Spleen (tissue), 11 donors: Measurements from ENCODE around the gene PRPF31. TPM values are rescaled to one million over a fixed set of nuclear protein-coding genes. Genes with fewer than 3 reads are reported as not detected.
A peak's percentile ranks its signal among the peaks of the same experiment; 100 is the strongest.

ENCODE experiments used
- DNase-seq: peaks from one replicate; pipeline ENCODE4 v3.0.0-alpha.2; 2020
- H3K27ac ChIP-seq, 8 donors: fragments of 200-600 bp; sonication (generic) in 7 of 8; 1 replicate in 4 of 8; 2 replicates in 4 of 8; pipeline versions ENCODE4 v1.5.0 to v1.8.0; 2016 to 2021; ENCODE audit warnings: inconsistent platforms in 4 of 8, mild to moderate bottlenecking in 4 of 8, moderate library complexity in 1 of 8
- H3K27me3 ChIP-seq, 7 donors: fragments of 200-600 bp; sonication (generic) in 6 of 7; replicated peaks in 1 of 7; 1 replicate in 4 of 7; 2 replicates in 3 of 7; pipeline versions ENCODE4 v1.5.0 to v1.8.0; 2016 to 2021; ENCODE audit warnings: inconsistent platforms in 3 of 7, mild to moderate bottlenecking in 1 of 7
- H3K36me3 ChIP-seq, 6 donors: fragments of 200-600 bp; sonication (generic) in 5 of 6; 1 replicate in 4 of 6; 2 replicates in 2 of 6; pipeline versions ENCODE4 v1.5.0 to v1.8.0; 2016 to 2021; ENCODE audit warnings: inconsistent platforms in 2 of 6
- H3K4me1 ChIP-seq, 6 donors: fragments of 200-600 bp; sonication (generic) in 5 of 6; 1 replicate in 3 of 6; 2 replicates in 3 of 6; pipeline versions ENCODE4 v1.5.0 to v1.8.0; 2016 to 2021; ENCODE audit warnings: inconsistent platforms in 3 of 6
- H3K4me3 ChIP-seq, 8 donors: fragments of 200-600 bp; sonication (generic) in 7 of 8; 1 replicate in 4 of 8; 2 replicates in 4 of 8; pipeline versions ENCODE4 v1.5.0 to v1.8.0; 2016 to 2021; ENCODE audit warnings: inconsistent platforms in 4 of 8, mild to moderate bottlenecking in 4 of 8, moderate library complexity in 2 of 8
- H3K9me3 ChIP-seq, 8 donors: fragments of 200-600 bp; sonication (generic) in 7 of 8; 1 replicate in 4 of 8; 2 replicates in 4 of 8; pipeline versions ENCODE4 v1.5.0 to v1.8.0; 2016 to 2021; ENCODE audit warnings: inconsistent platforms in 4 of 8
- POLR2A ChIP-seq, 3 donors: fragments of 450-650 bp; IDR thresholded peaks; one replicate each; pipeline ENCODE4 v1.5.1; 2017; ENCODE audit warnings: antibody characterized with exemption in 3 of 3, mild to moderate bottlenecking in 1 of 3
- POLR2AphosphoS5 ChIP-seq, 3 donors: sonication (generic); formaldehyde crosslinking; IDR thresholded peaks; one replicate each; pipeline ENCODE4 v1.5.1; 2017; ENCODE audit warnings: antibody characterized with exemption in 3 of 3
- WGBS, 5 donors: extraction: QIAGEN DNeasy Blood & Tissue Kit in 3 of 5; methylation state at CpG; one replicate each; pipeline versions ENCODE4 v1.1.5 to v1.1.7; 2013 to 2018; 5-methylcytosine and 5-hydroxymethylcytosine counted together
- intact Hi-C: fragments of 100-400 bp; cut with DNase I; formaldehyde crosslinking; loops from one replicate; pipeline ENCODE4 v1.15.0; 2023; ENCODE audit warnings: low total_unique reads
- polyA plus RNA-seq, 3 donors: library from polyadenylated mRNA; stranded (reverse); fragments of 200-250 nt; gene quantifications; one replicate each; pipeline ENCODE4 v1.2.1, GENCODE V29; 2013
- total RNA-seq, 7 donors: library from RNA; depleted of rRNA in 3 of 7; stranded (reverse); fragments of >200 nt in 3 of 7; fragmentation: NEBNext Ultra II Directional in 4 of 7; extraction: Animal tissue kit (Norgen Biotek cat#: 25700) in 4 of 7; gene quantifications; one replicate each; pipeline versions ENCODE4 v1.1.0 to v1.2.1, GENCODE V29; 2016 to 2021
- TF ChIP-seq, protein P1 (sequence below), 11 experiments: fragments of 200-600 bp in 7 of 11; fragments of 450-650 bp in 4 of 11; sonication (generic) in 4 of 11; IDR thresholded peaks in 8 of 11; conservative IDR thresholded peaks in 3 of 11; 1 replicate in 7 of 11; 2 replicates in 4 of 11; pipeline versions ENCODE4 v1.4.0 to v1.8.0; 2016 to 2021; ENCODE audit warnings: antibody characterized with exemption in 11 of 11, inconsistent platforms in 4 of 11, mild to moderate bottlenecking in 1 of 11
- donor health status: healthy with polysubstance abuse.
- donor health status: DM: no; HTN: no; CAD: no; lungs with moderate emphysema.
- donor health status: DM: no; HTN: no; CAD: no.
- donor health status: Bipolar disorder and iron deficiency.
- donor health status: healthy.
- donor health status: DM: no; HTN: no; CAD: no.
- donor health status: DM: yes; HTN: yes; CAD: no.

PRPF31 gene
- total and polyA plus RNA-seq, 10 donors = 34.7 to 66.2 (median 50.3) TPM

DNA sequence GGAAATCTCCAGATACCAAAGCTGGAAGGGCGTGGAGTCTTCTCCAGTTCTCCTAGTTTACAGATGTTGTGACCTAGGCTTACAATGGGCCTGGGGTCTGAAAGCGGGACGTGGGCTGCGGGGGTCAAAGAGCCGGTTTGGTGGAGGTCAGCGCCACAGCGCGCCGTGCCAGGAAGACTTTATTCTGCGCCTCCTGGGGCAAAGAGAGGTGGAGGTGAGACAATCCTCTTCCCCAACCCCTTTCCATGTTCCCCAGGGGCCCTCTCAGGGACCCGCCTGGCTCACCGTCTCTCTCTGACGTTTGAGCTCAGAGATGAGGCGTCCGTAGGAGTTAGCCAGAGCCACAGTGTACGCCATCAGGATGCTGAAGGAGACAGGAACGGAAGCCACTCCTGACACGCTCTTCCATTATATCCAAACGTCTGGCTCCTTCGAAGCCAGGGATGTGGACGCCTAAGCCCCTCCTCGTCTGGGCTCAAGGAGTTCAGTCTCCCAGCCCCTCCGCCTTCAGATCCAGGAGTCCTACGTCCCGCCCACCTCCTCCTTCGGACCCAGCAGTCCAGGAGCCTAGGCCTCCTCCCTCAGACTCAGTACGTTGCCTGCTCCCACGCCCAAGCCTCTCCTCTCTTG, 44.7 kb downstream of the PRPF31 start:
- DNase-seq = peak; percentile 81
- intact Hi-C loops = no loop called here
- no peak for TF ChIP-seq POLR2AphosphoS5 (IDR thresholded peaks at IDR 0.05)
- TF ChIP-seq, protein P1, sequence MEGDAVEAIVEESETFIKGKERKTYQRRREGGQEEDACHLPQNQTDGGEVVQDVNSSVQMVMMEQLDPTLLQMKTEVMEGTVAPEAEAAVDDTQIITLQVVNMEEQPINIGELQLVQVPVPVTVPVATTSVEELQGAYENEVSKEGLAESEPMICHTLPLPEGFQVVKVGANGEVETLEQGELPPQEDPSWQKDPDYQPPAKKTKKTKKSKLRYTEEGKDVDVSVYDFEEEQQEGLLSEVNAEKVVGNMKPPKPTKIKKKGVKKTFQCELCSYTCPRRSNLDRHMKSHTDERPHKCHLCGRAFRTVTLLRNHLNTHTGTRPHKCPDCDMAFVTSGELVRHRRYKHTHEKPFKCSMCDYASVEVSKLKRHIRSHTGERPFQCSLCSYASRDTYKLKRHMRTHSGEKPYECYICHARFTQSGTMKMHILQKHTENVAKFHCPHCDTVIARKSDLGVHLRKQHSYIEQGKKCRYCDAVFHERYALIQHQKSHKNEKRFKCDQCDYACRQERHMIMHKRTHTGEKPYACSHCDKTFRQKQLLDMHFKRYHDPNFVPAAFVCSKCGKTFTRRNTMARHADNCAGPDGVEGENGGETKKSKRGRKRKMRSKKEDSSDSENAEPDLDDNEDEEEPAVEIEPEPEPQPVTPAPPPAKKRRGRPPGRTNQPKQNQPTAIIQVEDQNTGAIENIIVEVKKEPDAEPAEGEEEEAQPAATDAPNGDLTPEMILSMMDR (IDR thresholded peaks at IDR 0.05 in 8 of 11, conservative IDR thresholded peaks at IDR 0.05 in 3 of 11) = peak in 1 of 11 experiments; percentile 8
- Histone ChIP-seq H3K36me3 (peaks cover 0 to 32% (median 29%) of the 10 kb centered on the region in 6 donors), H3K4me3 (peak overlapping the region; percentile 8 to 90 (median 63)), H3K27me3 (peaks cover 0 to 19% (median 6%) of the 10 kb centered on the region in 7 donors), H3K4me1 (peaks cover 24 to 92% (median 73%) of the 10 kb centered on the region in 6 donors), H3K9me3 (no peaks in the 10 kb centered on the region), H3K27ac (peak overlapping the region; percentile 17 to 100 (median 96))
- 4 to 7% (median 5%) methylated on average over 28 of the region's 28 CpGs for WGBS, 5 donors

DNA sequence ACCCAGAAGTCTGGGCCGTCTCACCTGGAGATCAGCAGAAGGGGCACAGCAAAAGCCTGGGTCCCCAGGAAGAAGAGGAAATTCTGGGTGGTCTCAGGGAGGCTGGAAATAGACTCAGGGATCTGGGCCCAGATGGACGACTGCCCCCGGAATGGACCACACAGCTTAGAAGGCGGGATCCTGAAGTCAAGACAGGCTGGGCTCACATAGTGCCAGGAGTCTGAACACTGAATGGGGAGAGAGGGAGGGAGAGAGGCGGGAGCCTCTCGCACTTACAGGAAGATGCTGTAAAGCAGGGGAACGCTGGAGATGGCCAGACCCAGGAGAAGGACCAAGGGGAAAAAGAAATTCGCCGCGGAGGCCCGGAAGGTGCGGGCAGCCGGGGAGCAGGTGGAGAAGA, 45.3 kb downstream of the PRPF31 start:
- intact Hi-C loops = no loop called here
- no peak for TF ChIP-seq POLR2AphosphoS5 (IDR thresholded peaks at IDR 0.05)
- no peak for TF ChIP-seq POLR2A (IDR thresholded peaks at IDR 0.05)
- TF ChIP-seq, protein P1 (IDR thresholded peaks at IDR 0.05 in 8 of 11, conservative IDR thresholded peaks at IDR 0.05 in 3 of 11) = no peak
- H3K27me3 ChIP-seq = peaks cover 0 to 25% (median 6%) of the 10 kb centered on the region in 7 donors
- WGBS, 5 donors = 62 to 71% (median 65%) methylated on average over 13 of the region's 13 CpGs
- H3K36me3 ChIP-seq = peaks cover 0 to 26% (median 24%) of the 10 kb centered on the region in 6 donors
- peak overlapping the region in 3 of 8 donors; percentile 68 to 90 (median 71) for H3K4me3 ChIP-seq
- peaks cover 24 to 87% (median 67%) of the 10 kb centered on the region in 6 donors for H3K4me1 ChIP-seq
- H3K27ac ChIP-seq = peak overlapping the region in 4 of 8 donors; percentile 95 to 99 (median 96)
- DNase-seq = no peak
- no peaks in the 10 kb centered on the region for H3K9me3 ChIP-seq

DNA sequence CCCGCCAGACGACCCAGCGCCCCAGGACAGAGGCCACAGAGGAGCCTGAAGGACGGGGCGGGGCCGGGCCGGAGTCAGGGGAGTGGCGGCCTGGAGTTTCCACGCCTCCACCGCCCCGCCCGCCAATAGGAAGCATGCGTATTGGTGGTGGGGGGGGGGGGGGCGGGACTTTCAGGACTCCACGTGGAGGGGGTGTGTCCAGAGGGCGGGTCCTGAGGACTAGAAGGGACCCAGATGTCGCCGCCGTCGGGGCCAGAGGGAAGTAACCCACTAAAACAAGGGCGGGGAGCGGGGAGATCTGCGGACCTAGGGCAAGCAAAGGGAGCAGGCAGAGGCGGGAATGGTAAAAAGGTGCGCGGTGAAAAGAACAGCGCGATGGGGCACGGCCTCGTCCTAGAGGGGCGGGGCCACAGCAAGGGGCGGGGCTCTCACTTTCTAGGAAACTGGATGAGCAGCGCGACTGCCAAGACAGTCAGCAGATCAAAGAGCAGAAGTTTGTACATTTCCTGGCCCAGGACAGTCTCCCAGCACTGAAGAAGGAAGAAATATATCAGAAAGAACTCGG, 46.8 kb downstream of the PRPF31 start:
- Histone ChIP-seq H3K27ac (peak overlapping the region in 6 of 8 donors; percentile 38 to 82 (median 77)), H3K27me3 (peaks cover 0 to 26% (median 6%) of the 10 kb centered on the region in 7 donors), H3K9me3 (no peaks in the 10 kb centered on the region), H3K36me3 (peaks cover 0 to 11% (median 9%) of the 10 kb centered on the region in 6 donors), H3K4me1 (peaks cover 24 to 72% (median 63%) of the 10 kb centered on the region in 6 donors), H3K4me3 (peak overlapping the region in 7 of 8 donors; percentile 32 to 75 (median 55))
- TF ChIP-seq POLR2AphosphoS5 (IDR thresholded peaks at IDR 0.05) (peak; percentile 21 to 56 (median 48)), POLR2A (IDR thresholded peaks at IDR 0.05) (no peak)
- peak; percentile 94 for DNase-seq
- 1 to 4% (median 2%) methylated on average over 22 to 35 of the region's 35 CpGs for WGBS, 5 donors
- intact Hi-C loops = no loop called here

DNA sequence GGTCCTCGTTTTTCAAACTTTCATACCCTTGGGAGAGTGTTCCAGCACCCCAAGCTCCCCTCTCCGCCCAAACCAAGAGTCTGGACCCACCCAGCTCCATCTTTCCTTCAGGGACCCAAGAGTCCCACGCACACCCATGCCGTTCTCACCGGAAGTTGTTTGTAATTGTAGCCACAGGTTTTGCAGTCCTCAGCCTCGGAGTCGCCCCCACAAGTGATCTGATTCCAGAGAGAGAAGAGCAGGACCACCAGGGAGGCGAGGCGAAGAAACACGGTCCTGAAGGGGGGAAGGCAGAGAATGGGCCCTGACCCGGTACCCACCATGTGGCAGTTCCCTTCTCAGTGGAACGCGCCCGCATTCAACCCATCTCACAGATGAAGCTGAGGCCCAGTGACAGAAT, 47.3 kb downstream of the PRPF31 start:
- no peaks in the 10 kb centered on the region for H3K9me3 ChIP-seq
- H3K36me3 ChIP-seq = peaks cover 0 to 6% (median 3%) of the 10 kb centered on the region in 6 donors
- peak overlapping the region in 7 of 8 donors; percentile 32 to 75 (median 55) for H3K4me3 ChIP-seq
- intact Hi-C loops = no loop called here
- H3K4me1 ChIP-seq = peaks cover 24 to 66% (median 58%) of the 10 kb centered on the region in 6 donors
- no peak for DNase-seq
- 67 to 76% (median 75%) methylated on average over 14 of the region's 14 CpGs for WGBS, 5 donors
- H3K27ac ChIP-seq = peak overlapping the region in 6 of 8 donors; percentile 38 to 82 (median 77)
- H3K27me3 ChIP-seq = peaks cover 0 to 27% (median 6%) of the 10 kb centered on the region in 7 donors
- no peak for TF ChIP-seq POLR2AphosphoS5 (IDR thresholded peaks at IDR 0.05)
- TF ChIP-seq POLR2A (IDR thresholded peaks at IDR 0.05) = no peak
- TF ChIP-seq, protein P1 (IDR thresholded peaks at IDR 0.05 in 8 of 11, conservative IDR thresholded peaks at IDR 0.05 in 3 of 11) = no peak
